Right hindlimb (tissue), 1 donor: ENCODE data around the gene FBXO15.

ENCODE experiments used
- DNase-seq: peaks from one replicate; pipeline ENCODE4 v3.0.0-alpha.2; 2018

Gene FBXO15

DNA sequence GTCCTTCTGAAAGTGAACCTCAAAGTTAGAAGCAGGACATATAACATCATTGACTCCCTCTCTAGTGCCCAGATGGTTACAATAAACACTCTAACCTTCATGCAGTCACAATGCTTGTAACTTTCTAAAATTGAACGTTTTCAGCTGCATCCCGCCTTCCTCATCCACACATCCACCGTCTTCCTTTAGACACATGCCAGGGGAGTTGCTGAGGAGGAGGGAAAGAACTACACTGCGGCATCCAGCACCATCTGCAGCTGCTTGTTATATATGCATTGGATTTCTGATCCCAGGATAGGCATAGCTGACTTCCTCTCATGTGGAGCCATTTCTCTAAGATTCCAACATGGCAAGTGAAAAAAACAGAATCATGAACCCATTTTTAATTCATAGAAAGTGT is 96.8 kb downstream of the FBXO15 start:
- DNase-seq = no peak

DNA sequence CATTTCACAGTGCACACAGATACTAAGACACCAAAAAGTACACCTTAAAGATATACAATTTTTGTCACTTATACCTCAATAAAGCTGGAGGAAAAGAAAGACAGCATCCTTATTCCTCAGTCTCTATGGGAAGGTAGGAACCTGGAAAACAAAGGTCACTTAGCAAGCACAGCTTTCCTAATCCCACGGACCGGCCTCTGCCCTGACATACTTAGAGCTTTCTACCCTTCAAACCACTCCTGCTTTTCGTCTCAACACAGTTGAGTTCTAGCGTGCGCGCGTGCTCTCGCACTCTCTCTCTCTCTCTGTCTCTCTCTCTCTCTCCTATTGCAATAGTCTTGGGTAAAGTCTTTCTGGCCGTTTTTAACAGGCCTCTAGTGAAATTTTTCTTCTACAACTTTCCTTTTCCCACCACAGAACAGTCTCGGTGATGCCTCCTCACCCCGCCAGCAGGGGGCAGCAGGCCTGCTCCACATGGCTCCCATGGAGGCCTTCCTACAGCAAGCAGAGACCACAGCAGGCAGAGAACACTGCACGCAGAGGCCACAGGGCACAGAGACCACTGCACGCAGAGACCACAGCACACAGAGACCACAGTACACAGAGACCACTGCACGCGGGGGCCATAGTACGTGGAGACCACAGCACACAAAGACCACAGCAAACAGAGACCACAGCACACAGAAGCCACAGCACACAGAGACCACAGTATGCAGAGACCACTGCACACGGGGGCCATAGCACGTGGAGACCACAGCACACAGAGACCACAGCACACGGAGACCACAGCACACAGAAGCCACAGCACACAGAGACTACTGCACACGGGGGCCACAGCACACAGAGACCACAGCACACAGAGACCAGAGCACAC is 106.9 kb downstream of the FBXO15 start:
- no peak for DNase-seq

DNA sequence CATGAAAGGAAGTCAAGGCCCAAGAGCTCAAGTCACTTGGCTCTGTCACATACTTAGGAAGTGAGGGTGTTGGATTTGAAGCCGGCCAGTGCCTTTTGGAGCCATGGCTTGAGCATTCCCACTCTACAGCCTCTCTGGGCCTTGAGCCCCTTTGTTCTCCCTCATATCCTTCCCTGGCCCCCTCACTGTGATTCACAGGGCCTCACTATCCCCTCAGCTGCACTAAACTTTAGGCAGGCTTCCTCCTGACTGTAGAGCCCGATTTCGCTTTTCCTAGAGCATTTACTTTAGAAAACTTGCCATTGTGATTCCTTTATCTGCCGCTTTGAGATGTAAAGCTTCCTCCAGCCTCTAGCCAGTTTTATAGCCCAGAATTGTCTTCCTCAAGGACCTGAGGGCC is 107.6 kb downstream of the FBXO15 start:
- no peak for DNase-seq

DNA sequence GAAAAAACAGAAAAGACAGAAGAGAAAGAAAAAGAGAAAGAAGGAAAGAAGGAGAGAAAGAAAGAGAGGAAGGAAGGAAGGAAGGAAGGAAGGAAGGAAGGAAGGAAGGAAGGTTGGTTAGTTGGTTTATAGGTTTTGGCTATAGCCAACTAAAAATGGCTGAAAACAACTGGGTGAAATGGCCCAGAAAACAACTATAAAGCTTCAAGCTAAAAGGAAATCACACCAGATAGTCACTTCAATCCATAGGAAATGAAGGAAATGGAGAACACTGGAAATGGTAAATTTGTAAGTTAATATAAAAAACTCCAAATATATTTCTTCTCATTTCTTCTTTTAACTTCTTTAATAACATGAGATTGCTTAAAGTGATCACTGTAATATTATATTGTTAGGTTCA is 118.5 kb downstream of the FBXO15 start:
- DNase-seq = no peak
